ENCODE results near the gene TMUB2.

Gene TMUB2

DNA sequence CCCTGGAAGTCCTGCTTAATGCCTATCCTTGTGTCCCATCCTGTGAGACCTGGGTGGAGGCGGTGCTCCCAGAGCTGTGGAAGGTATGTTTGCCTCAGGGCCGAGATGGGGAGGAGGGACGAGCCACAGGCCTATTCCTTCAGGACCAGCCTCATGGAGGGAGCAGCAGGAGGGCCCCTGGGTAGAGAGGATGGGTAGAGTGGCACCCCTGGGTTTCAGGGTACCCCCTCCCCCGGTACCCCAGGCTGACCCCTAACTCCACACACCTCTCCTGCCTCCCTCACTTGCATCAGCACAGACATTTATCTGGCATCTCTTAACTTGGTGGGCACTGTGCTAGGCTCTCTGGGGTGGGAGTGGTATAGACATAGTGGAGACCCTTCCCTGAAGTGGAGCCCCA is 9.1 kb upstream of the TMUB2 start:
- in situ Hi-C loops (cut with MboI; ENCODE audit: low pct_unique_long_range_greater_than_20kb, low sequenced_read_pairs, unreplicated experiment): no loop called here
- DNase-seq (ENCODE audit: low spot score): no peak
- TF ChIP-seq, protein P1, sequence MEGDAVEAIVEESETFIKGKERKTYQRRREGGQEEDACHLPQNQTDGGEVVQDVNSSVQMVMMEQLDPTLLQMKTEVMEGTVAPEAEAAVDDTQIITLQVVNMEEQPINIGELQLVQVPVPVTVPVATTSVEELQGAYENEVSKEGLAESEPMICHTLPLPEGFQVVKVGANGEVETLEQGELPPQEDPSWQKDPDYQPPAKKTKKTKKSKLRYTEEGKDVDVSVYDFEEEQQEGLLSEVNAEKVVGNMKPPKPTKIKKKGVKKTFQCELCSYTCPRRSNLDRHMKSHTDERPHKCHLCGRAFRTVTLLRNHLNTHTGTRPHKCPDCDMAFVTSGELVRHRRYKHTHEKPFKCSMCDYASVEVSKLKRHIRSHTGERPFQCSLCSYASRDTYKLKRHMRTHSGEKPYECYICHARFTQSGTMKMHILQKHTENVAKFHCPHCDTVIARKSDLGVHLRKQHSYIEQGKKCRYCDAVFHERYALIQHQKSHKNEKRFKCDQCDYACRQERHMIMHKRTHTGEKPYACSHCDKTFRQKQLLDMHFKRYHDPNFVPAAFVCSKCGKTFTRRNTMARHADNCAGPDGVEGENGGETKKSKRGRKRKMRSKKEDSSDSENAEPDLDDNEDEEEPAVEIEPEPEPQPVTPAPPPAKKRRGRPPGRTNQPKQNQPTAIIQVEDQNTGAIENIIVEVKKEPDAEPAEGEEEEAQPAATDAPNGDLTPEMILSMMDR (IDR thresholded peaks at IDR 0.05; ENCODE audit: extremely low read depth, insufficient read depth, missing control alignments): no peak

DNA sequence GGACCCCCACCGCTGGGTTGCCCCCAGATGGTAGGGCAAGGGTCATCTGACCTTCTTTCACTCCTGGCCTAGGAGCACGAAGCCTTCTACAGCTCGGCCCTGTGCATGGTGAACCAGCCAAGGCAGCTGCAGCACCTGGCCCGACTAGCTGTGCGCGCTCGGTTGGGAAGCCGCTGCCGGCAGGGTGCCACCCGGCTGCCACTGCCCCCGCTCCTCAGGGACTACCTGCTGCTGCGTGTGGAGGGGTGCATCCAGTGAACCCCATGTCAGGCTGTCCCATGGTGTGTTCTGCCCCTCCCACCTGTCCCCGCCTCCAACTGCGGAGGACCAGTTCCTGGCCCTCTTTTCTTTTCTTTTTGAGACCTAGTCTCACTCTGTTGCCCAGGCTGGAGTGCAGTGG is 8.6 kb upstream of the TMUB2 start:
- in situ Hi-C loops (cut with MboI; ENCODE audit: low pct_unique_long_range_greater_than_20kb, low sequenced_read_pairs, unreplicated experiment): no loop called here
- TF ChIP-seq, protein P1 (IDR thresholded peaks at IDR 0.05; ENCODE audit: extremely low read depth, insufficient read depth, missing control alignments): no peak
- DNase-seq (ENCODE audit: low spot score): no peak

DNA sequence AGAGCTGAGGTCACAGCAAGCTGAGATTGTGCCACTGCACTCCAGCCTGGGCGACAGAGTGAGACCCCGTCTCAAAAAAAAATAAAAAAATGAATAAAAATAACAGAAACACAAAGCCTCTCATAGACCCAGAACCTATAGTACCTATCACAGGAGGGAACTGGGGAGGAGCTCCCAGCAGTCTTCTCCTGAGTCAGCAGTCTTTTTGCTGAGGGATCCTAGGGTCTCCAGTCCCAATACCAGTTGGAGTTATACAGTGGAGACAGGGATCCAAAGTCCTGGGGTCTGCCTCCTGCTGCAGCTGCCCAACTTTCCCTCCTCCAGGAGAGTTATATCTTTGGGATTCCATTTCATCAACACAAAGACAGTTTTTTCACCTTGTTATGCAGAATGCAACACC is 3.7 kb upstream of the TMUB2 start:
- TF ChIP-seq, protein P1 (IDR thresholded peaks at IDR 0.05; ENCODE audit: extremely low read depth, insufficient read depth, missing control alignments): no peak
- in situ Hi-C loops (cut with MboI; ENCODE audit: low pct_unique_long_range_greater_than_20kb, low sequenced_read_pairs, unreplicated experiment): no loop called here
- peak; percentile 6 for DNase-seq (ENCODE audit: low spot score)

DNA sequence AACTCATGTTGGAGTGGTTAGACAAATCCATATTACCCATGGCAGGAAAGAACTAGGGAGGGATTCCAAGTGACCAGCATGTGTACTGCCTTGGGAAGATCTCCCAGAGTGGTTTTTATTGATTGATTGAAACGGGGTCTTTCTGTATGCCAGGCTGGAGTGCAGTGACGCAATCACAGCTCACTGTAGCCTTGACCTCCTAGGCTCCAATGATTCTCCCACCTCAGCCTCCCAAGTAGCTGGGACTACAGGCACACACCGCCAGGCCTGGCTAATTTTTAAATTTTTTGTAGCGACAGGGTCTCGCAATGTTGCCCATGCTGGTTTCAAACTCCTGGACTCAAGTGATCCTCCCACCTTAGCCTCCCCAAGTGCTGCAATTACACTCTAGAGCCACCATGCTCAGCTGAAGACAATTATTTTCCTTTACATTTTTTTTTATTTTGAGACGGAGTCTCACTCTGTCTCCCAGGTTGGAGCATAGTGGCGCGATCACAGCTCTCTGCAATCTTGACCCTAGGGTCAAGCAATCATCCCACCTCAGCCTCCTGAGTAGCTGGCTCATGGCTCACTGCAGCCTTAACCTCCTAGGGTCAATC is 2.5 kb upstream of the TMUB2 start:
- in situ Hi-C loops (cut with MboI; ENCODE audit: low pct_unique_long_range_greater_than_20kb, low sequenced_read_pairs, unreplicated experiment): no loop called here
- TF ChIP-seq, protein P1 (IDR thresholded peaks at IDR 0.05; ENCODE audit: extremely low read depth, insufficient read depth, missing control alignments): no peak

DNA sequence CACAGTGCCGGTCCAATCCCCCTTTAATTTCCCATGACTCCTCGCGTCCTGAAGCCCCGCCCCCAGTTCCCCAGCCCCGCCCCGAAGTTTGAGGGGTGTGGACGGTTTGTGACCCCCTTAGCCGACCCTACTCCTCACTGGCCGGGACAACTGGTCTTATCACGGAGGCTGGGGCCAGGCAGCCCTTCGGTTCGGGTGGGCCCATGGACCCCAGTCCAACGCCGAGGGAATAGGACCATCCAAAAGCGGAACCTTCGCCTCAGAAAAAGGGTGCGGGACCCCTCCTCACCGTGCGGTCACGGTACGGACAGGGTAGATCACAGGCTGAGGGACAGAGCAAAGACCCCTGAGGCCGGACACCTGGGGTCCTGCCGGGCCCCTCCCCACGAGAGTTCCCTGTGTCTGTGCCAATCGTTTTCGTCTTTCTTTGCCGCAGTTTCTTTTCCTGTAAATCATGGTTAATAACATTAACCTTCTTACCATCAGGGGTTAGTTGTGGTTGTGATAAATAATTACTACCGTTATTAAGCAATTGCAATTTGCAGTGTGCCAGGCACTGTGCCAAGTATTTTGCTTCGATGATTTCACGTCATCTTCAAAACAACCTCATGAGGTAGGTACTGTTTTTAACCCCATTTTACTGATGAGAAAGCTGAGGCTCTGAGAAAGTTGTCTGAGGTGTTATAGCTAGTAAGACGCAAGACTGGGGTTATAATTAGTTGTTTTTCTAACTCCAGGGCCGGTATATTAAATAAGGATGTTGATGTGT is 543 bp downstream of the TMUB2 start:
- TF ChIP-seq, protein P1 (IDR thresholded peaks at IDR 0.05; ENCODE audit: extremely low read depth, insufficient read depth, missing control alignments): no peak
- no peak for DNase-seq (ENCODE audit: low spot score)
- in situ Hi-C loops (cut with MboI; ENCODE audit: low pct_unique_long_range_greater_than_20kb, low sequenced_read_pairs, unreplicated experiment): no loop called here

More for the DNA sequence above, 2.5 kb upstream of the TMUB2 start:
- DNase-seq (ENCODE audit: low spot score): no peak

DNA sequence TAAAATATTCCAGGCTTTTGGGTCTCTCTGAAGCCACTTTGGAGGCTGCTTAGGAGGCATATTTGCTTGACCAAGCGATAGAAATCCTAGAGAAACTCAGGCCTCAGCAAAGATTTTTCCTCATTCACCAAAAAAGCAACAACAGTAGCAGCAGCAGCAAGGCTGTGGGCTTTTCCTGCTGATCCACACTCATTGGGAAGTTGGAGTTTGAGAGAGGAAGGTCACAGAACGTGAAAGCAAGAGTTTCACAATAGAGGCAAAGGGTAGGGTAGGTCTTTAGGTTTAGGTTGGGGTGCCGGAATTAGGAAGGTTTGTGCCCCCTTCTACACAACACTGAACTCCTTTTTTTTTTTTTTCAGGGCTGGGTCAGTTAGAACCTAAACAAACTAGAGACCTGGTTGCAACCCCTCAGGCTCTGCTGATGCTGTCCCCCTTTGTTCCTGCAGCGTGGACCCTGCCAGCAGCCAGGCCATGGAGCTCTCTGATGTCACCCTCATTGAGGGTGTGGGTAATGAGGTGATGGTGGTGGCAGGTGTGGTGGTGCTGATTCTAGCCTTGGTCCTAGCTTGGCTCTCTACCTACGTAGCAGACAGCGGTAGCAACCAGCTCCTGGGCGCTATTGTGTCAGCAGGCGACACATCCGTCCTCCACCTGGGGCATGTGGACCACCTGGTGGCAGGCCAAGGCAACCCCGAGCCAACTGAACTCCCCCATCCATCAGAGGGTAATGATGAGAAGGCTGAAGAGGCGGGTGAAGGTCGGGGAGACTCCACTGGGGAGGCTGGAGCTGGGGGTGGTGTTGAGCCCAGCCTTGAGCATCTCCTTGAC is 2.0 kb downstream of the TMUB2 start:
- in situ Hi-C loops (cut with MboI; ENCODE audit: low pct_unique_long_range_greater_than_20kb, low sequenced_read_pairs, unreplicated experiment): no loop called here
- TF ChIP-seq, protein P1 (IDR thresholded peaks at IDR 0.05; ENCODE audit: extremely low read depth, insufficient read depth, missing control alignments): no peak
- no peak for DNase-seq (ENCODE audit: low spot score)
